ENCODE data around the gene RBM39. TPM values are rescaled to one million over a fixed set of nuclear protein-coding genes. Genes with fewer than 3 reads are reported as not detected.

Gene RBM39
- total and polyA plus RNA-seq, 9 of the 15 experiments (the other 6 are each of a cell fraction or from before 2014, with no cell fraction given) = 143 to 319 (median 228) TPM

- H4K20me1 ChIP-seq (replicated peaks; ENCODE audit: control insufficient read depth, insufficient read depth, low read length) = peaks cover 44% of the 10 kb centered on the region
- peaks cover 0 to 2% of the 10 kb centered on the region in 2 experiments; a peak in 2 of 5 replicates for H3K4me1 ChIP-seq (replicated peaks in 1 of 2; ENCODE audit: control insufficient read depth in 2 of 2, insufficient read depth in 2 of 2, low read length in 2 of 2)
- H3K9me1 ChIP-seq (ENCODE audit: control insufficient read depth, insufficient read depth, low read length) = no peaks in the 10 kb centered on the region
- ATAC-seq = no peak
- H3K9me3 ChIP-seq (replicated peaks; ENCODE audit: control insufficient read depth, insufficient read depth, low read depth, low read length) = no peaks in the 10 kb centered on the region
- no peaks in the 10 kb centered on the region for H3K27me3 ChIP-seq (ENCODE audit: control insufficient read depth in 2 of 2, insufficient read depth in 2 of 2, low read length in 2 of 2)
- no peak overlapping the region for H2AFZ ChIP-seq (ENCODE audit: low read depth, low read length)
- ChIA-PET CTCF (ENCODE audit: low intra/inter-chr PET ratio) (no interaction called here), POLR2A (interaction anchor here (0.6 to 2.1 kb wide), 2 partner anchors 9 to 68 kb away, joined by 3 to 5 read pairs; partner anchors contain the start of genes CPNE1 and RBM12)
- BruUV-seq (replicated peaks) = no TSS peak
- TF ChIP-seq ZNF263 (CRISPR knock-in tag; IDR thresholded peaks at IDR 0.05; ENCODE audit: borderline replicate concordance) (no peak), KAT7 (CRISPR knock-in tag; IDR thresholded peaks at IDR 0.05; ENCODE audit: borderline replicate concordance) (peak; percentile 36; the same call in 1 of the 2 replicates), POLR2AphosphoS5 (IDR thresholded peaks at IDR 0.05; ENCODE audit: control insufficient read depth, insufficient read depth, low read depth, low read length) (0 out of 2 replicates have a peak, but pooled peaks have one; percentile 18)
- no peak for FAIRE-seq
- H3K4me3 ChIP-seq = no peak overlapping the region
- no peak overlapping the region for H3K9ac ChIP-seq (ENCODE audit: insufficient read depth in 1 of 2, low read depth in 2 of 2, low read length in 2 of 2)
- no peak for DNase-seq (ENCODE audit: extremely low read depth in 1 of 4, low spot score in 3 of 4)
- H3K36me3 ChIP-seq (ENCODE audit: control insufficient read depth, insufficient read depth, low read length) = peaks cover 100% of the 10 kb centered on the region
- WGBS (ENCODE audit: insufficient coverage, low coverage, missing lambda C conversion rate) = 67% methylated on average over 1 of the region's 1 CpG
- in situ Hi-C loops (cut with MboI) (no loop called here), intact Hi-C loops (cut with micrococcal nuclease) (no loop called here)
- no peak overlapping the region for H3K4me2 ChIP-seq (ENCODE audit: insufficient read depth, low read length)
- no peak overlapping the region for H3K27ac ChIP-seq (ENCODE audit: extremely low read depth, low read depth, low read length)
- H3K79me2 ChIP-seq (ENCODE audit: control insufficient read depth, insufficient read depth, low read length) = peaks cover 97% of the 10 kb centered on the region
Observed at GRCh38 chr20:35732644-35732982, 9.4 kb downstream of the RBM39 start.

DNA sequence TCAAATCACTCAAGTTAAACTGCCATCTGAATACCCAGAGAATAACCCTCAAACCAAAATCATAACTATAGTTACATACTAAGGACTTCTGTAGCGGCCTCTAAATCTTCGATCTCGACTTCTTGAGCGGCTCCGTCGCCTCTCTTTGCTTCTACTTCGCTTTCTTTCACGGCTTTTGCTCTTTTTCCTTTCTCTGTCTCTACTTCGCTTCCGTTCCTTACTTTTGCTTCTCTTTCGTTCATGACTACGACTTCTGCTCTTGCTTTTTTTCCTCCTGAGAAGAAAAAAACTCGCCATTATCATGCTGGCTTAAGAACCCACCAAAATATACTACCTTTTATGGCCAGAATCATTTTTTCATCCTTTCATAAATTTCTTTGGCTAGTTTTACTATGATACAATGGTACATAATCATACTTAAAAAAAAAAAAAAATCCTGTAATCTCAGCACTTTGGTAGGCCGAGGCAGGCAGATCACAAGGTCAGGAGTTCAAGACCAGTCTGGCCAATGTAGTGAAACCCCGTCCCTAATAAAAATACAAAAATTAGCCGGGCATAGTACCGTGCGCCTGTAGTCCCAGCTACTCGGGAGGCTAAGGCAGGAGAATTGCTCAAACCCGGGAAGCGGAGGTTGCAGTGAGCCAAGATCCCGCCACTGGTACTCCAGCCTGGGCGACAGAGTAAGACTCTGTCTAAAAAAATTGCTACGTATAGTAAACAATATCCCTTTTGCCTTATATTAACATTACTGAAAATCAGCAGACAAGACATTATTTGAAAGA is 10.0 kb downstream of the RBM39 start:
- ChIA-PET CTCF (ENCODE audit: low intra/inter-chr PET ratio) (no interaction called here), POLR2A (interaction anchor here (1.7 to 7.4 kb wide), 3 partner anchors 7 to 12 kb away, joined by 5 to 99 read pairs (median 7); partner anchors contain the start of gene RBM39)
- Histone ChIP-seq H3K27me3 (ENCODE audit: control insufficient read depth in 2 of 2, insufficient read depth in 2 of 2, low read length in 2 of 2) (no peaks in the 10 kb centered on the region), H4K20me1 (replicated peaks; ENCODE audit: control insufficient read depth, insufficient read depth, low read length) (peaks cover 44% of the 10 kb centered on the region), H3K79me2 (ENCODE audit: control insufficient read depth, insufficient read depth, low read length) (peaks cover 95% of the 10 kb centered on the region), H3K4me2 (ENCODE audit: insufficient read depth, low read length) (no peak overlapping the region), H3K4me3 (no peak overlapping the region), H3K9me3 (replicated peaks; ENCODE audit: control insufficient read depth, insufficient read depth, low read depth, low read length) (no peaks in the 10 kb centered on the region), H3K9ac (ENCODE audit: insufficient read depth in 1 of 2, low read depth in 2 of 2, low read length in 2 of 2) (0 out of 4 replicates have a peak overlapping the region, but pooled peaks of 1 of the 2 experiments have one; percentile 31), H3K4me1 (replicated peaks in 1 of 2; ENCODE audit: control insufficient read depth in 2 of 2, insufficient read depth in 2 of 2, low read length in 2 of 2) (peaks cover 0 to 2% of the 10 kb centered on the region in 2 experiments; a peak in 2 of 5 replicates), H3K9me1 (ENCODE audit: control insufficient read depth, insufficient read depth, low read length) (no peaks in the 10 kb centered on the region), H2AFZ (ENCODE audit: low read depth, low read length) (no peak overlapping the region), H3K27ac (ENCODE audit: extremely low read depth, low read depth, low read length) (no peak overlapping the region), H3K36me3 (ENCODE audit: control insufficient read depth, insufficient read depth, low read length) (peaks cover 98% of the 10 kb centered on the region)
- no TSS peak for BruUV-seq (replicated peaks)
- in situ Hi-C loops (cut with MboI) = no loop called here
- 96% methylated on average over 23 of the region's 24 CpGs for WGBS (ENCODE audit: insufficient coverage, low coverage, missing lambda C conversion rate)
- intact Hi-C loops (cut with micrococcal nuclease) = no loop called here
- no peak for DNase-seq (ENCODE audit: extremely low read depth in 1 of 4, low spot score in 3 of 4)
- FAIRE-seq = no peak
- ATAC-seq = no peak
- TF ChIP-seq HDAC1 (IDR thresholded peaks at IDR 0.05) = no peak
- 0 out of 4 replicates have a peak, but pooled peaks of 1 of the 2 experiments have one; percentile 20 for TF ChIP-seq MLLT1 (IDR thresholded peaks at IDR 0.05)
- no peak for TF ChIP-seq NCOA4 (IDR thresholded peaks at IDR 0.05; ENCODE audit: partially characterized antibody)
- no peak for TF ChIP-seq CREB1 (IDR thresholded peaks at IDR 0.05)
- no peak for TF ChIP-seq CREB1 (CRISPR knock-in tag; IDR thresholded peaks at IDR 0.05)
- peak; percentile 39 for TF ChIP-seq POLR2A (conservative IDR thresholded peaks at IDR 0.05)
- TF ChIP-seq SIN3A (IDR thresholded peaks at IDR 0.05; ENCODE audit: borderline replicate concordance in 2 of 2, control insufficient read depth in 1 of 2, low read depth in 2 of 2, low read length in 2 of 2) = no peak
- no peak for TF ChIP-seq ZNF561 (CRISPR knock-in tag; conservative IDR thresholded peaks at IDR 0.05)
